Endothelial cell of umbilical vein (primary cell): Measurements from ENCODE around the gene SHCBP1L. TPM values are rescaled to one million over a fixed set of nuclear protein-coding genes. Genes with fewer than 3 reads are reported as not detected.

Experiments
- BruUV-seq: library from RNA; stranded (reverse); fragments of 400-500 nt; replicated peaks from 2 replicates; lab custom pipeline; 2021; lab: Mats Ljungman, UMichigan
- CTCF ChIA-PET: fragments of 300-600, 350-600 bp; sonication (Branson Sonifier 250); formaldehyde crosslinking; loops from one replicate; lab custom pipeline; 2021; ENCODE audit warnings: antibody characterized with exemption, inconsistent platforms; lab: Charles Lee
- POLR2A ChIA-PET: fragments of 300-600, 350-600 bp; sonication (Branson Sonifier 250); formaldehyde crosslinking; loops from one replicate; lab custom pipeline; 2021; ENCODE audit warnings: antibody characterized with exemption, inconsistent platforms; lab: Charles Lee
- DNase-seq: peaks from one replicate; pipeline ENCODE4 v3.0.0-alpha.2; 2011; ENCODE audit warnings: low read depth, low spot score
- FAIRE-seq: peaks from 2 replicates; lab custom pipeline; 2011; peaks lifted over from hg19 to GRCh38; lab: Jason Lieb, UNC
- H2AFZ ChIP-seq: 2 replicates; pipeline ENCODE4 v1.6.0; 2012; ENCODE audit warnings: low read depth, low read length, control low read depth, inconsistent platforms
- H3K27ac ChIP-seq: 2 replicates; pipeline ENCODE4 v1.5.1; 2011; ENCODE audit warnings: low read depth, mild to moderate bottlenecking, control low read depth, low read length, moderate library complexity; ENCODE audit not compliant: insufficient read depth
- H3K27me3 ChIP-seq, 2 experiments: 2 replicates each; pipeline versions ENCODE4 v1.6.0 to v1.6.1; 2011; ENCODE audit warnings: low read length in 2 of 2, mixed read lengths in 1 of 2; ENCODE audit not compliant: control insufficient read depth in 2 of 2, insufficient read depth in 2 of 2
- H3K36me3 ChIP-seq, 2 experiments: 2 replicates in 1 of 2; 3 replicates in 1 of 2; pipeline ENCODE4 v1.5.1; 2011; ENCODE audit warnings: low read length in 2 of 2, mild to moderate bottlenecking in 1 of 2, moderate library complexity in 1 of 2; ENCODE audit not compliant: control insufficient read depth in 2 of 2, insufficient read depth in 2 of 2; ENCODE audit errors: extremely low read depth in 1 of 2
- H3K4me1 ChIP-seq: 3 replicates; pipeline ENCODE4 v1.5.1; 2011; ENCODE audit warnings: mild to moderate bottlenecking, low read length; ENCODE audit not compliant: control insufficient read depth, insufficient read depth; ENCODE audit errors: extremely low read depth
- H3K4me2 ChIP-seq: 2 replicates; pipeline ENCODE4 v1.6.1; 2011; ENCODE audit warnings: low read length, control low read depth, mixed read lengths; ENCODE audit not compliant: insufficient read depth
- H3K4me3 ChIP-seq, 3 experiments: fragments of 200-600 bp in 1 of 3; sonication (generic), shearing (Covaris generic) in 1 of 3; replicated peaks in 1 of 3; 2 replicates each; pipeline ENCODE4 v1.5.1; 2011 to 2016; ENCODE audit warnings: control low read depth in 3 of 3, low read length in 3 of 3, mild to moderate bottlenecking in 2 of 3, inconsistent platforms in 1 of 3, low read depth in 1 of 3, moderate library complexity in 1 of 3; ENCODE audit not compliant: insufficient read depth in 1 of 3
- H3K79me2 ChIP-seq: 2 replicates; pipeline ENCODE4 v1.6.0; 2012; ENCODE audit warnings: low read length, inconsistent platforms; ENCODE audit not compliant: control insufficient read depth, insufficient read depth
- H3K9ac ChIP-seq: replicated peaks from 2 replicates; pipeline ENCODE3; 2011; ENCODE audit warnings: low read length, control low read depth; ENCODE audit not compliant: insufficient read depth; ENCODE audit errors: extremely low read depth
- H3K9me1 ChIP-seq: replicated peaks from 3 replicates; pipeline ENCODE4 v1.6.0; 2011; ENCODE audit warnings: mild to moderate bottlenecking, low read length; ENCODE audit not compliant: control insufficient read depth, insufficient read depth; ENCODE audit errors: extremely low read depth
- H3K9me3 ChIP-seq: replicated peaks from 2 replicates; pipeline ENCODE4 v1.5.1; 2012; ENCODE audit warnings: low read length, inconsistent platforms; ENCODE audit not compliant: control insufficient read depth, insufficient read depth
- H4K20me1 ChIP-seq: replicated peaks from 2 replicates; pipeline ENCODE3; 2011; ENCODE audit warnings: mild to moderate bottlenecking, low read length; ENCODE audit not compliant: control insufficient read depth, insufficient read depth; ENCODE audit errors: extremely low read depth
- EZH2 ChIP-seq: IDR thresholded peaks from 2 replicates; pipeline ENCODE4 v1.6.1; 2012; ENCODE audit warnings: borderline replicate concordance, low read depth, mild to moderate bottlenecking, moderate library complexity, low read length, inconsistent platforms; ENCODE audit not compliant: severe bottlenecking
- FOS ChIP-seq: IDR thresholded peaks from 2 replicates; pipeline ENCODE4 v1.6.1; 2011; ENCODE audit warnings: mild to moderate bottlenecking, low read length, moderate library complexity, borderline replicate concordance; ENCODE audit not compliant: insufficient read depth
- GATA2 ChIP-seq: IDR thresholded peaks from 2 replicates; pipeline ENCODE4 v1.7.0; 2011; ENCODE audit warnings: low read depth, mild to moderate bottlenecking, moderate library complexity, mixed read lengths, low read length; ENCODE audit not compliant: insufficient read length, insufficient read depth
- JUN ChIP-seq: IDR thresholded peaks from 2 replicates; pipeline ENCODE4 v1.6.1; 2011; ENCODE audit warnings: borderline replicate concordance, low read depth; ENCODE audit not compliant: insufficient read length, insufficient read depth
- MYC ChIP-seq: IDR thresholded peaks from one replicate; pipeline ENCODE4 v1.6.1; 2011; ENCODE audit warnings: mild to moderate bottlenecking, low read depth, low read length
- POLR2A ChIP-seq: IDR thresholded peaks from 2 replicates; pipeline ENCODE4 v1.6.1; 2012; ENCODE audit warnings: low read depth, mild to moderate bottlenecking, control low read depth, low read length
- POLR2AphosphoS5 ChIP-seq: IDR thresholded peaks from 2 replicates; pipeline ENCODE4 v1.6.1; 2012; ENCODE audit warnings: low read depth, mild to moderate bottlenecking, control low read depth, low read length, moderate library complexity; ENCODE audit not compliant: insufficient read depth
- dilution Hi-C: fragments of 300-500 bp; cut with MboI; formaldehyde crosslinking; loops from one replicate; pipeline ENCODE4 v1.15.0; 2019; ENCODE audit warnings: low sequenced_read_pairs; ENCODE audit not compliant: extremely low pct_ligation_motif_present
- intact Hi-C: fragments of 100-400 bp; cut with micrococcal nuclease; formaldehyde crosslinking; loops from one replicate; pipeline ENCODE4 v1.10.0; 2022
- polyA plus RNA-seq, 4 experiments: library from polyadenylated mRNA; depleted of rRNA in 3 of 4; stranded (reverse) in 3 of 4; unstranded in 1 of 4; fragments of >200 nt; gene quantifications; 2 replicates each; pipeline versions ENCODE4 v1.2.1 to v1.2.3, GENCODE V29; 2011 to 2012; ENCODE audit warnings: missing spikeins in 1 of 4
- total RNA-seq: library from RNA; stranded (reverse); gene quantifications from 2 replicates; pipeline ENCODE4 v1.2.3, GENCODE V29; 2021
- TF ChIP-seq, protein P1 (sequence below): IDR thresholded peaks from 2 replicates; pipeline ENCODE4 v1.6.1; 2011; ENCODE audit not compliant: insufficient read depth, insufficient read length
- TF ChIP-seq, protein P2 (sequence below), 2 donors: IDR thresholded peaks; 1 replicate in 1 of 2; 2 replicates in 1 of 2; pipeline ENCODE4 v1.5.1; 2011; ENCODE audit warnings: low read length in 2 of 2, mild to moderate bottlenecking in 2 of 2, moderate library complexity in 2 of 2, control low read depth in 1 of 2, inconsistent platforms in 1 of 2, low read depth in 1 of 2; ENCODE audit not compliant: insufficient read depth in 1 of 2; ENCODE audit errors: extremely low read depth in 1 of 2

The SHCBP1L gene
- total and polyA plus RNA-seq, 2 donors (not counting 3 experiments of a cell fraction or from before 2014, with no cell fraction given): not detected

DNA sequence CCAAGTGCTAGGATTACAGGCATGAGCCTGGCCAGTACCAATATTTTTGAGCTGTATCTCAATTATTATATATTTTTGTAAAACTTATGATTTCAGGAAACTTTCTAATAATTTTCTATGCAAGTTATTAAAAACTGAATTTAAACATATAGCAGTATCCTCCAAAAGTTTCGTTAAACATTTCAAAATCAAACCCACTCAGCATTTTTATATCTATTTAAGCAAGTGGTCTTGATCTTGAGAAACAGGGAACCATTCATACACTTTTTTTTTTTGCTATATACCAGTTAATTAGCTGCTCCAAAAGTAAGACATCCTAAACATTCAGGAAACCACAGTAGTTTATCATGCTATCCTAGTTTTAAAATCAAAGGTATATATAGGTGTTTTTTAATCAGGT is 22.0 kb downstream of the SHCBP1L start:
- no peaks in the 10 kb centered on the region for H4K20me1 ChIP-seq
- H3K4me3 ChIP-seq: no peak overlapping the region
- H2AFZ ChIP-seq: no peak overlapping the region
- H3K27ac ChIP-seq: no peak overlapping the region
- no TSS peak for BruUV-seq
- no peaks in the 10 kb centered on the region for H3K36me3 ChIP-seq
- H3K4me2 ChIP-seq: no peak overlapping the region
- H3K79me2 ChIP-seq: no peaks in the 10 kb centered on the region
- no peaks in the 10 kb centered on the region for H3K4me1 ChIP-seq
- no peaks in the 10 kb centered on the region for H3K9me1 ChIP-seq
- no peak for FAIRE-seq
- no peak for DNase-seq
- no peak for TF ChIP-seq EZH2
- TF ChIP-seq POLR2AphosphoS5: no peak
- TF ChIP-seq, protein P1, sequence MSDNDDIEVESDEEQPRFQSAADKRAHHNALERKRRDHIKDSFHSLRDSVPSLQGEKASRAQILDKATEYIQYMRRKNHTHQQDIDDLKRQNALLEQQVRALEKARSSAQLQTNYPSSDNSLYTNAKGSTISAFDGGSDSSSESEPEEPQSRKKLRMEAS: no peak
- TF ChIP-seq GATA2: no peak
- no peak for TF ChIP-seq MYC
- TF ChIP-seq FOS: no peak
- no peak for TF ChIP-seq JUN
- no peak for TF ChIP-seq POLR2A
- TF ChIP-seq, protein P2, sequence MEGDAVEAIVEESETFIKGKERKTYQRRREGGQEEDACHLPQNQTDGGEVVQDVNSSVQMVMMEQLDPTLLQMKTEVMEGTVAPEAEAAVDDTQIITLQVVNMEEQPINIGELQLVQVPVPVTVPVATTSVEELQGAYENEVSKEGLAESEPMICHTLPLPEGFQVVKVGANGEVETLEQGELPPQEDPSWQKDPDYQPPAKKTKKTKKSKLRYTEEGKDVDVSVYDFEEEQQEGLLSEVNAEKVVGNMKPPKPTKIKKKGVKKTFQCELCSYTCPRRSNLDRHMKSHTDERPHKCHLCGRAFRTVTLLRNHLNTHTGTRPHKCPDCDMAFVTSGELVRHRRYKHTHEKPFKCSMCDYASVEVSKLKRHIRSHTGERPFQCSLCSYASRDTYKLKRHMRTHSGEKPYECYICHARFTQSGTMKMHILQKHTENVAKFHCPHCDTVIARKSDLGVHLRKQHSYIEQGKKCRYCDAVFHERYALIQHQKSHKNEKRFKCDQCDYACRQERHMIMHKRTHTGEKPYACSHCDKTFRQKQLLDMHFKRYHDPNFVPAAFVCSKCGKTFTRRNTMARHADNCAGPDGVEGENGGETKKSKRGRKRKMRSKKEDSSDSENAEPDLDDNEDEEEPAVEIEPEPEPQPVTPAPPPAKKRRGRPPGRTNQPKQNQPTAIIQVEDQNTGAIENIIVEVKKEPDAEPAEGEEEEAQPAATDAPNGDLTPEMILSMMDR (IDR thresholded peaks at IDR 0.05; ENCODE audit: extremely low read depth in 1 of 2, insufficient read depth in 1 of 2, low read depth in 1 of 2, low read length in 2 of 2): no peak
- ChIA-PET CTCF (no interaction called here), POLR2A (no interaction called here)
- no peaks in the 10 kb centered on the region for H3K9me3 ChIP-seq
- H3K9ac ChIP-seq: no peak overlapping the region
- intact Hi-C loops: no loop called here
- peaks cover 0 to 24% of the 10 kb centered on the region in 2 experiments for H3K27me3 ChIP-seq
- dilution Hi-C loops: no loop called here
